Muscle of leg (tissue), 11 donors: ENCODE measurements around the gene UBC. TPM values are rescaled to one million over a fixed set of nuclear protein-coding genes. Genes with fewer than 3 reads are reported as not detected.
A peak's percentile ranks its signal among the peaks of the same experiment; 100 is the strongest.
"Not testable (repeated sequence)": the region's sequence is repeated elsewhere in the genome, so short reads cannot be mapped to it uniquely, and the experiment has no call there.

Experiments used
- DNase-seq: peaks from one replicate; pipeline ENCODE4 v3.0.0; 2013
- H3K27ac ChIP-seq: one replicate; pipeline ENCODE4 v1.5.1; 2013; ENCODE audit warnings: mild to moderate bottlenecking, low read length, control low read depth
- H3K27me3 ChIP-seq: one replicate; pipeline ENCODE4 v1.6.1; 2013; ENCODE audit warnings: low read length; ENCODE audit not compliant: control insufficient read depth, insufficient read depth
- H3K36me3 ChIP-seq: one replicate; pipeline ENCODE4 v1.6.1; 2013; ENCODE audit warnings: low read length; ENCODE audit not compliant: control insufficient read depth, insufficient read depth
- H3K4me1 ChIP-seq: one replicate; pipeline ENCODE4 v1.6.1; 2013; ENCODE audit warnings: low read length; ENCODE audit not compliant: control insufficient read depth, insufficient read depth
- H3K4me3 ChIP-seq: one replicate; pipeline ENCODE4 v1.5.1; 2013; ENCODE audit warnings: low read length, control low read depth
- H3K9me3 ChIP-seq: replicated peaks from 2 replicates; pipeline ENCODE4 v1.6.1; 2013; ENCODE audit warnings: low read depth, low read length; ENCODE audit not compliant: control insufficient read depth
- WGBS: methylation state at CpG from one replicate; pipeline ENCODE4 v1.1.5; 2013; ENCODE audit warnings: missing lambda C conversion rate; ENCODE audit not compliant: insufficient coverage; 5-methylcytosine and 5-hydroxymethylcytosine counted together
- polyA plus RNA-seq, 8 donors: library from polyadenylated mRNA; unstranded; fragments of 120-200 nt; gene quantifications; one replicate each; pipeline versions ENCODE4 v1.2.1 to v1.2.3, GENCODE V29; 2013; ENCODE audit warnings: inconsistent platforms in 1 of 8, low replicate concordance in 1 of 8; ENCODE audit not compliant: insufficient read length in 8 of 8, insufficient read depth in 1 of 8
- total RNA-seq: library from RNA; stranded (reverse); fragments of 120-200 nt; gene quantifications from one replicate; pipeline ENCODE4 v1.2.4, GENCODE V29; 2013

The UBC gene
- total and polyA plus RNA-seq, 9 donors, result 692 to 1,042 (median 818) TPM

GRCh38 chr12:124884587-124885438 is 29.6 kb downstream of the UBC start:
- 49% methylated on average over 8 of the region's 15 CpGs for WGBS
- no peaks in the 10 kb centered on the region for H3K27me3 ChIP-seq

GRCh38 chr12:124883263-124884130 is 31.0 kb downstream of the UBC start:
- no CpG with 5 or more reads among the region's 10 CpGs for WGBS
- no peaks in the 10 kb centered on the region for H3K9me3 ChIP-seq
- H3K4me3 ChIP-seq, result no peak overlapping the region
- H3K36me3 ChIP-seq, result no peaks in the 10 kb centered on the region
- no peaks in the 10 kb centered on the region for H3K27me3 ChIP-seq
- DNase-seq, result peak; percentile 52
- H3K4me1 ChIP-seq, result peaks cover 6% of the 10 kb centered on the region
- no peak overlapping the region for H3K27ac ChIP-seq

More at GRCh38 chr12:124884587-124885438, 29.6 kb downstream of the UBC start:
- Histone ChIP-seq H3K9me3 (no peaks in the 10 kb centered on the region), H3K4me3 (no peak overlapping the region), H3K36me3 (no peaks in the 10 kb centered on the region), H3K4me1 (peaks cover 6% of the 10 kb centered on the region), H3K27ac (no peak overlapping the region)
- DNase-seq, result no peak

- no peaks in the 10 kb centered on the region for H3K9me3 ChIP-seq
- WGBS, result 35% methylated on average over 8 of the region's 10 CpGs
- peaks cover 6% of the 10 kb centered on the region for H3K4me1 ChIP-seq
- H3K4me3 ChIP-seq, result no peak overlapping the region
- H3K27me3 ChIP-seq, result no peaks in the 10 kb centered on the region
- DNase-seq, result no peak
- no peak overlapping the region for H3K27ac ChIP-seq
- H3K36me3 ChIP-seq, result no peaks in the 10 kb centered on the region
Measured at GRCh38 chr12:124881123-124881522, 33.3 kb downstream of the UBC start.

GRCh38 chr12:124880335-124880734 is 34.1 kb downstream of the UBC start:
- H3K27me3 ChIP-seq, H3K27ac ChIP-seq, DNase-seq, H3K36me3 ChIP-seq, H3K9me3 ChIP-seq, H3K4me3 ChIP-seq, H3K4me1 ChIP-seq: not testable (repeated sequence)
- 84% methylated on average over 6 of the region's 11 CpGs for WGBS

GRCh38 chr12:124878795-124879516 is 35.5 kb downstream of the UBC start:
- 97% methylated on average over 10 of the region's 18 CpGs for WGBS
- no peak for DNase-seq
- Histone ChIP-seq H3K27me3 (no peaks in the 10 kb centered on the region), H3K36me3 (no peaks in the 10 kb centered on the region), H3K27ac (no peak overlapping the region), H3K9me3 (no peaks in the 10 kb centered on the region), H3K4me1 (peaks cover 6% of the 10 kb centered on the region), H3K4me3 (no peak overlapping the region)

GRCh38 chr12:124877423-124877822 is 37.0 kb downstream of the UBC start:
- Histone ChIP-seq H3K4me1 (no peaks in the 10 kb centered on the region), H3K36me3 (no peaks in the 10 kb centered on the region), H3K27ac (no peak overlapping the region), H3K9me3 (no peaks in the 10 kb centered on the region), H3K4me3 (no peak overlapping the region), H3K27me3 (no peaks in the 10 kb centered on the region)
- WGBS, result 52% methylated on average over 2 of the region's 3 CpGs
- DNase-seq, result no peak

- Histone ChIP-seq H3K36me3 (no peaks in the 10 kb centered on the region), H3K4me1 (peaks cover 4% of the 10 kb centered on the region), H3K27ac (no peak overlapping the region), H3K9me3 (no peaks in the 10 kb centered on the region), H3K27me3 (no peaks in the 10 kb centered on the region), H3K4me3 (no peak overlapping the region)
- no peak for DNase-seq
- WGBS, result no CpG with 5 or more reads among the region's 2 CpGs
Measured at GRCh38 chr12:124876171-124876570, 38.3 kb downstream of the UBC start.

GRCh38 chr12:124875803-124876132 is 38.7 kb downstream of the UBC start:
- no peaks in the 10 kb centered on the region for H3K9me3 ChIP-seq
- H3K4me3 ChIP-seq, result no peak overlapping the region
- no peak overlapping the region for H3K27ac ChIP-seq
- H3K4me1 ChIP-seq, result peaks cover 4% of the 10 kb centered on the region
- no peak for DNase-seq
- WGBS, result no CpG with 5 or more reads among the region's 2 CpGs
- no peaks in the 10 kb centered on the region for H3K27me3 ChIP-seq
- H3K36me3 ChIP-seq, result no peaks in the 10 kb centered on the region

GRCh38 chr12:124874988-124875802 is 39.3 kb downstream of the UBC start:
- Histone ChIP-seq H3K36me3 (no peaks in the 10 kb centered on the region), H3K4me1 (peaks cover 4% of the 10 kb centered on the region), H3K27ac (no peak overlapping the region), H3K9me3 (no peaks in the 10 kb centered on the region), H3K4me3 (no peak overlapping the region), H3K27me3 (no peaks in the 10 kb centered on the region)
- 53% methylated on average over 9 of the region's 14 CpGs for WGBS
- DNase-seq, result no peak
